GM10847 (cell line): ENCODE measurements around the gene C1S.

Experiments used
- POLR2A ChIP-seq: IDR thresholded peaks from 2 replicates; pipeline ENCODE4 v1.6.1; 2011; ENCODE audit not compliant: insufficient read length; ENCODE audit errors: extremely low read depth

The C1S gene

GRCh38 chr12:7092229-7092985, 31.9 kb downstream of the C1S start, which contains the start of gene C1R:
Gene C1R, minus strand, starts transcription at chr12:7092445. Its CDS starts 57 bp downstream, at chr12:7092388.
- TF ChIP-seq POLR2A = no peak

GRCh38 chr12:7092986-7093460, 32.5 kb downstream of the C1S start:
- TF ChIP-seq POLR2A = no peak

GRCh38 chr12:7093486-7093885, 33.0 kb downstream of the C1S start:
- no peak for TF ChIP-seq POLR2A

- TF ChIP-seq POLR2A = no peak
Measured at GRCh38 chr12:7093892-7094291, 33.4 kb downstream of the C1S start.

DNA sequence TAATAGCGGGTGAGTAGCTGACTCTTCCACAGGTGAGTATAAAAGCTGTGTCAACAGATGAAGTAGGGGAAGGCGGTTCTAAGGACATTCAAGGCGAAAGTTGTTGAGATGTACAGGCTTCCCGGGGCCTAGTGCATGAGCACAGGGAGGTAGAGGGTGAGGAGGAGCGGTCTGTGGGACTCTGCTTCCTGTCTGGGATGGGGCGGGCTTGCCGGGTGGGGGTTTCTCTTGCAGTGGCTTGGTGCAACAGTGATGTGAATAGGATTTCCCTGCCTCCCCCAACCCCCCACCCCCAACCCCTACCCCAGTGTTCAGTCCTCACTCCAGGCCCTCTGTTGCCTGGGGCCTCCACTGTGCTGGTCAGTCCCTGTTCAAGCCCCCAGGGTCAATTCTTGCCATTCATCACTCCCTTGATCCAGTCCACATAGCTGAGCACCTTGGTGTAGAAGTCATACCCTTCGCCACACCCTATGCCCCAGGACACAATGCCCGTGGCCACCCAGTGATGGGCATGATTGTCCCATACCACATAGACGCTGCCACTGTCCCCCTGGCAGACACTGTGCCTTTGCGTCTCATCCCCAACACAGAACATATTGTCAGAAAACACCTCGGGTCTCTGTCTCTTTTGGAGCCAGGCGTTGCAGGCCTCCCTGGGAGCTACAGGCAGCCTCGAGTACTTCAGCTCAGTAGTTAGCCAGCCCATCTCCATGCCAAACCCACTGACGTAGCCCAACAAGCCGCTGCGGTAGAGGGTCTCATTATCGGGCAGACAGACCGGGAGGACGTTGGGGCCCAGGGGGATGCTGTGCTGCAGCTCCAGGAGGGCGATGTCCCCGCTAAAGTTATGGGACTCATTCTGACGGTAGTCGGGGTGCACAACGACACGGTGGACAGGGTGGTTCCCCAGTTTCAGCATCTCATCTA, 35.8 kb downstream of the C1S start:
- no peak for TF ChIP-seq POLR2A

DNA sequence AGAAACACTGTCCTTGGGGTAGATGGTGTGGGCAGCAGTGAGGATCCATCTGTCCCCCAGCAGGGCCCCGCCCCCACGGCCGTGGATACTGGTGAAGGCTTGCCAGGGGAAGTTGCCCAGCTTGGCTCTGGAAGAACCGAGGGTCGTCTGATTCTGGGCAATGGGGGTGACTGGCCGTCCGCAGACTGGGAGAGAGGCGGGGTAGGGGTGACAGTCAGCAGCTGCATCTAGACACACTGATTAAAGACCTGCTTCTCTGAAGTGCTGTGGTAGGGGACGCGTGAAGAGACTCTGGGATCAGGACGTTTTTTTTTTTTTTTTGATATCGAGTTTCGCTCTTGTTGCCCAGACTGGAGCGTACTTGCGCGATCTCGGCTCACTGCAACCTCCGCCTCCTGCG, 36.5 kb downstream of the C1S start:
- TF ChIP-seq POLR2A = no peak

DNA sequence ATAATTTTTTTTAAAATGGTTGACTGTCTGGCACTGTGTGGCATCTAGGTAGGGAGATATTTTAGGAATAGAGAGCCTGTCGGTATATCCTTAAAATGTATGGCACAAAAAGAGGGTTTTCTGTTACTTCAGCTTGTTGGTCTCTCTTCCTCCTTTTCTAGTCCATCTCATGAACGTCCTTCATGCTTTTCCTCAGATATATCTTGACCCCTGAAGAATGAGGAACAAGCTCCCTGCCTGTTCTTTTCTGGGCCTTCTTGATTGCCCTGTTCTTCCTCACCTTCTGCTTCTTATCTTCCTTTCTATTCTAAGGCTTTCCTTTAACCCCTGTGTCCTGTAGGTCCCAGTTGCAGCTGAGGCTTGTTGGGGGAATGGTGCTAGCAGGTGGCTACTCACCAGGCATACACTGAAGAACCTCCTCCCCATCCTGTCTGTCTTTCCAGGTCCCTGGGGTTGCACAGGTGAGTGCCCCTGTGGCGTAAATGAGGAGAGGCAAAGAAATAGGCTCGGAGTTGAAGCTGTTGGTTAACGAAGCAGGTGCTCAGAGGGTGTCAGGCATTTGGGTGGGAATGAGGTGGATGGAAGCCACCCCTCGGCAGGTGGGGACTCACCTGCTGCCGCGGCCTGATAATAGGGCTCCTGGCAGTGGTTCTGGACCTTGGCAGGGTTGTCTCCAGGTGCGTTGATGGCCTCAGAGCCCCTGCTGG, 38.9 kb downstream of the C1S start:
- TF ChIP-seq POLR2A = no peak

DNA sequence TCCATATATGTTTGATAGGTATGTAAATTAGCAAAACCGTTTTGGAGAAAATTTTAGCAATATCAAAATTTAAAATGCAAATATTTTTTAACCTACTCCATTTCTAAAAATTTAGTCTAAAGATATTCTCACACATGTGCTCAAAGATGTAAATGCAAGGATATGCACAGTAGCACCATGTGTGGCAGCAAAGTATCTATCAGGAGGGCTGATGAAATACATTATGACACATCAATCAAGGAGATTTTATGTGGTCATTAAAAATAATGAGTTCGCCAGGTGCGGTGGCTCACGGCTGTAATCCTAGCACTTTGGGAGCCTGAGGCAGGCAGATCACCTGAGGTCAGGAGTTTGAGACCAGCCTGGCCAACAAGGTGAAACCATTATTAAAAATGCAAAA, 39.7 kb downstream of the C1S start:
- TF ChIP-seq POLR2A = no peak

- no peak for TF ChIP-seq POLR2A
Measured at GRCh38 chr12:7101047-7101693, 40.7 kb downstream of the C1S start.

DNA sequence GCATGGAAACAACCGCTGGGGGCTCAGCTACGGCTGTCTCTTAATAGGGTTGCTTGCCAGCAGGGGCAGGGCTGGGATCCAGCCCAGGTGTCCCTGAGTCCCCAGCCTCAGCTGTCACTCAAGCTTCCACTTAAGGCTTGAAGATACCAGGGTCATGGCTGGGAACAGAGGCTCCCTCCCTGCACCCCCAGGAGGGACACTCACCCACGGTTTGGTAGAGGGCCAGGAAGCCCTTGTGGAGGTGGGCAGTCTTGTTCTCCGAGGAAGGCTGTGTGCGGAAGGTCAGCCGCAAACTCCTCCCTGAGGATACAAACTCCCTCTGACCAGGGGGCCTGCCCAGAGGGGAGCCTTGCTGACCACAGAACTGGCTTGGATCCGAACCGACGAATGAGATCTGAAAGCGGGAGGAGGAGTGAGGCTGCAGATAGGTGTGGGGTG, 41.2 kb downstream of the C1S start:
- TF ChIP-seq POLR2A = no peak

DNA sequence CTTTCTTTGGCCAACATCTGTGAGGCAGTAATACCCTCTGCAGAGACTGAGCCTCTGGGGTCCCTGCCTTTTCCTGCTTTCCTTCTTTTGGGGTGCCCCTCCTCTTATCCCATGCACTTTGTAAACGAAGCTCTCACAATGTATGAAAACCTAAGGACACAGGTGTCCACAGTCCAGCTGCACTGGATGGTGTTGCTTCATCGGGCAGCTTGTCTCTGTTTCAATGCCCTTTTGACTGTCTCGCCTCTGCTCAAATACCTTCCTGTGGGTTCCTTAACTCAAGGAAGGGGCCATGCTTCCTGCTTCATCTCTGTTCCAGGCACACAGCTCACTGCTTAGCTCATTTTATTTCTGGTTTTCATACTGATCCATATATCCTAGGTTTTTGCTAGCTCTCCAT, 42.1 kb downstream of the C1S start:
- TF ChIP-seq POLR2A = no peak

DNA sequence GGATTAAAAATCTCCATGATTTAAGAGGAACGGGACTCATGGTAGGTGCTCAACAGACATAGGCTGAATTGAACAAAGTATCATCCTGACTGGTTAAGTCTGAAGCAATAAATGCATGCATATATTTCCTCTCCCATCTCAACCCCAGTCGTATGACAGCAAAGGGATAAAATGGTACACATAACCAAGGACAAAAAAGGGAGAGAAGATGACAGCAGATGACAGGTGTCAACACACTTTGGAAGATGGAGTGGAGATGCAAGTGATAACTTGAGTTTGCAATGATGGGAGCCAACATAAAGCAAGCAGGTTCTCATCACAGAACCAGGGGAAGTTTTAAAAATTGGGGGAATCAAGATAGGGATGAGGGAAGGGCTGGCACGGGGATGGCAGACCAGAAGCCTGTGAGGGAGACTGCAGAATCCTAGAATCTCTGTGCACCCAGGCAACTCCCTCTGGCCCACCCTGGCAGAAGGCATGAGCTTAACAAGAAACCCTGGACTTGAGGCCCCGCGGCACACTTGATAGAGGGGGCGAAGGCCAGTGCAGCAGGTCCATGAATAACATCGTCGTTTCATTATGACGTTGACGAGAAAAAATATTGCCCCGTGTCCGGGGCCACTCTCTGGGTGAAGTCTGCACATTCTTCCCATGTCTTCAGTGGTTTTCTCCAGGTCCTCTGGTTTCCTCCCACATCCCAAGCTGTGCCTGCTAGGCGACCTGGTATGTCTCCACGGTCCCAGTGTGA, 43.5 kb downstream of the C1S start:
- no peak for TF ChIP-seq POLR2A

DNA sequence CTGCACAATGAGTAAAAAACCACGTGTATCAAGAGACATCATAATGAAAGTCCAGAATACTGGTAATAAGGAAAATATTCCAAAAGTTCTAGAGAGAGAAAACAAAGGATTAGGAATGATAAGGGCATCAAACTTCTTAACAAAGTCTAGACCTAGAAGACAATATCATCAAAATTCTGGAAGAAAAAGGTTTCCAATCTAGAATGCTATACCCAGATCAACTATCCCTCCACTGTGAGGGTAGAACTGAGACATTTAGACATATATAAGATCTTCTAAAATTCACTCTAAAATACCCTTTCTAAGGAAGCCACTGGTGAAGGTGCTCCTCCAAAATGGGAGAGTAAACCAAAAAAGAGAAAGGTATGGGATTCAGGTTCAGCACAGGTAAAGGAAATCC, 45.6 kb downstream of the C1S start:
- no peak for TF ChIP-seq POLR2A

DNA sequence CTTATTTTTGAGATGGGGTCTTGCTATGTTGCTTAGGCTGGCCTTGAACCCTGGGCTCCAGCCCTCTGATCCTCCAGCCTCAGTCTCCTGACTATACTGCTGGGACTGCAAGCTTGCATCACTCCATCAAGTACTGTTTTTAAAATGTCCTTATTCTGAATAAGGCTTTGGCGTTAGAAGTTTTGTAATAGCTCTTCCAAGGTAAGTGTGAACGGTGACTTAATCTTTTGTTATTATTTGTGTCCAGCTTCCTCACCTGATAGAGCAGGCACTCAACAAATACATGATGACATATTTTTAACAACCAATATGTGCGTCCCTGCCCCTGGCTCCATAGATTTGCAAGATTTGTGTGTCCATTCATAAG, 47.1 kb downstream of the C1S start:
- TF ChIP-seq POLR2A = no peak

- TF ChIP-seq POLR2A = peak; percentile 90
Measured at GRCh38 chr12:7108003-7108795, 47.7 kb downstream of the C1S start.
